ENCODE measurements around the gene DDIAS. TPM values are rescaled to one million over a fixed set of nuclear protein-coding genes. Genes with fewer than 3 reads are reported as not detected.
"Not testable (repeated sequence)": the region's sequence is repeated elsewhere in the genome, so short reads cannot be mapped to it uniquely, and the experiment has no call there.

Gene DDIAS
- polyA plus RNA-seq, 3 donors, result 6.9 to 7.5 (median 7.1) TPM

DNA sequence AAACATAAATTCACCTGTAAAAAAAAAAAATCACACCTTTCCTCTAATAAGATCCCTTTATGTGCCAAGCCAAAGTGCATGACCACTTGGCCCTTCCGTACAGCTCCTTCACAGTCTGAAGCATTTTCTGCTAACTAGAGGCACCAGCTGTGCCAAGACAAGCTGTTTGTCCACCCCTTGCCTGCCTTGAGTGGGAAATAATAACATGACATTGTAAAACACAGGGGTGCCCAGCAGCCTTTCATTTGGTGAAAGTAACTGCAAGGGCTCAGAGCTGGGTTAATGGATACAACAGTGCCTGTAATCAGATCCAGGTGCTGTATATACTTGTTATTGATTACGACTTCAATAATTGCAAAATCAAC is 59.2 kb downstream of the DDIAS start:
- no peak for DNase-seq (ENCODE audit: low read depth in 3 of 3, low spot score in 2 of 3)

DNA sequence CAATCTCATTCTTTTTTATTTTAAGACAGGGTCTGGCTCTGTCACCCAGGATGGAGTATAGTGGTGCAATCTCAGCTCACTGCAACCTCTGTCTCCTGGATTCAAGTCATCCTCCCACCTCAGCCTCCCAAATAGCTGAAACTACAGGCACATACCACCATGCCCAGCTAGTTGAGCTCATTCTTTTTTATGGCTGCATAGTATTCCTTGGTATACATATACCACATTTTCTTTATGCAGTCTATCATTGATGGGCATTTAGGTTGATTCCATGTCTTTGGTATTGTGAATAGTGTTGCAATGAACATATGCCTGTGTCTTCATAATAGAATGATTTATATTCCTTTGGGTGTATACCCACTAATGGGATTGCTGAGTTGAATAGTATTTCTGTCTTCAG is 60.5 kb downstream of the DDIAS start:
- DNase-seq (ENCODE audit: low read depth in 3 of 3, low spot score in 2 of 3), result not testable (repeated sequence)

DNA sequence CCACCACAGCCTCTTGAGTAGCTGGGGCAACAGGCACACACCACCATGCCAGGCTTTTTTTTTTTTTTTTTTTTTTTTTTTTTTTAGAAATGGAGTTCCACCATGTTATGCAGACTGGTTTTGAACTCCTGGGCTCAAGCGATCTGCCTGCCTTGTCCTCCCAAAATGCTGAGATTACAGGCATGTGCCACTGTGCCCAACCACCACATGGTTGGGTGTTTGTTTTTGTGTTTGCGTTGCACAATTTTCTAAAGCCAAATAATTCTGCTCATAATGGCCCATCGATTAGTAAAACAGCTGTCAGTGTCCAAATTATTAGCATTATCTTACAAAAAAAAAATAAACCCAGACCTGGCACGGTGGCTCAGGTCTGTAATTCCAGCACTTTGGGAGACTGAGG is 65.8 kb downstream of the DDIAS start:
- no peak for DNase-seq (ENCODE audit: low read depth in 3 of 3, low spot score in 2 of 3)

GRCh38 chr11:82969811-82970210 is 68.3 kb downstream of the DDIAS start:
- DNase-seq (ENCODE audit: low read depth in 3 of 3, low spot score in 2 of 3), result no peak

GRCh38 chr11:82970507-82971083 is 69.1 kb downstream of the DDIAS start:
- not testable (repeated sequence) for DNase-seq (ENCODE audit: low read depth in 3 of 3, low spot score in 2 of 3)

GRCh38 chr11:82971519-82971946 is 70.0 kb downstream of the DDIAS start:
- DNase-seq (ENCODE audit: low read depth in 3 of 3, low spot score in 2 of 3), result not testable (repeated sequence)

- no peak for DNase-seq (ENCODE audit: low read depth in 3 of 3, low spot score in 2 of 3)
Observed at GRCh38 chr11:82972103-82972502, 70.6 kb downstream of the DDIAS start.

DNA sequence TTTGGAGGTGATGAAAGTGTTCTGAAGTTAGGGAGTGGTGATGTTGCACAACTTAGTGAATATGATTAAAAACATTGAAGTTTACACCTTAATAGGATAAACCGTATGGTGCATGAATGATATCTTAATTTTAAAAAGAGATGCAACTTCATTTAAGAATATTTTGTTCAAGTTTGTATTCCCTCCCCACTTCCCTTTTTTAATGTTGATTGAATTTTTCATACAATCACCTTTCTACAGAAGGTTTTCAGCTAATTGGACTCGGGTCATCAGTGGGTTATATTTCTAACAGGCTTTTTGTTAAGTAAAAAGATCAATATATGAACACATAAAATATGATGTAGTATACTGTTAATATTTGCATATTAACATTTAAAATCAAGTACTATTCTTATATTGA is 72.6 kb downstream of the DDIAS start:
- no peak for DNase-seq (ENCODE audit: low read depth in 3 of 3, low spot score in 2 of 3)

- no peak for DNase-seq (ENCODE audit: low read depth in 3 of 3, low spot score in 2 of 3)
Observed at GRCh38 chr11:82974851-82975250, 73.3 kb downstream of the DDIAS start.

DNA sequence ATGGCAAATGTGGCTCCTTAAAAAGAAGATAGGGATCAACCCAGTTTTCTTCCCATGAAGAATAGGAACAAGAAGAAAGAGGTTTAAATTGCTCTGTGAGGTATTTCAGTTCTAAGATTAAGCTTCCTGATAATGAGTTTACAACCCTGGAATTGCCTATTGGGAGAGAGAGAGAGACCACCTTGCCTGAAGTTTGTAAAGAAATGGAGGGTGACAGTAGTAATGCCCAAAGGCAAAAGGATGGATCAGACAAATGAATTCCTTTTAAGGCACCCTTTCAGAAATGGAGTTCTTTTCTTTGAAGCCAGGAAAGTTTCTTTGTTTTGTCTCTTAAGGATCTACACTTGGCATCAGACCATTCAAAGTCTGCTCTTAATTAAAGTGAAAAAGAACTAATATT is 74.3 kb downstream of the DDIAS start:
- no peak for DNase-seq (ENCODE audit: low read depth in 3 of 3, low spot score in 2 of 3)

DNA sequence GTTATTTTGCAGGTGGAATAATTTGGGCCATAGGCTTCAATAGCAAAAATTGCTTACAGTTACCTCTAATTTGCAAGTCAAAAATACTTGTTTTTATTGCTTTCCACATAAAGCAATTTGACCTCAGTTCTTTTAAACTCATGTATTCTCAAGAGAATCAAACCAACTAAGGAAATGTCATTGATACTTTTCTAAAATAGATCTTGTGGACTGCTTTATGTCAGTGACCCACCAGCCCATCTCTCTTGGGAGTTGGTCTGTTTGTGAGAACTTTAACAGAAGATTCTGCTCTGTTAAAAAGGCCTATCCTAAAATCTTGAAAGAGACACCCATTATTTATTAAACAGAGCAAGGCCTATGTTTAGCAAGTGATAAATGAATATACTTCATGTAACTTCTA is 75.2 kb downstream of the DDIAS start:
- DNase-seq (ENCODE audit: low read depth in 3 of 3, low spot score in 2 of 3), result no peak

DNA sequence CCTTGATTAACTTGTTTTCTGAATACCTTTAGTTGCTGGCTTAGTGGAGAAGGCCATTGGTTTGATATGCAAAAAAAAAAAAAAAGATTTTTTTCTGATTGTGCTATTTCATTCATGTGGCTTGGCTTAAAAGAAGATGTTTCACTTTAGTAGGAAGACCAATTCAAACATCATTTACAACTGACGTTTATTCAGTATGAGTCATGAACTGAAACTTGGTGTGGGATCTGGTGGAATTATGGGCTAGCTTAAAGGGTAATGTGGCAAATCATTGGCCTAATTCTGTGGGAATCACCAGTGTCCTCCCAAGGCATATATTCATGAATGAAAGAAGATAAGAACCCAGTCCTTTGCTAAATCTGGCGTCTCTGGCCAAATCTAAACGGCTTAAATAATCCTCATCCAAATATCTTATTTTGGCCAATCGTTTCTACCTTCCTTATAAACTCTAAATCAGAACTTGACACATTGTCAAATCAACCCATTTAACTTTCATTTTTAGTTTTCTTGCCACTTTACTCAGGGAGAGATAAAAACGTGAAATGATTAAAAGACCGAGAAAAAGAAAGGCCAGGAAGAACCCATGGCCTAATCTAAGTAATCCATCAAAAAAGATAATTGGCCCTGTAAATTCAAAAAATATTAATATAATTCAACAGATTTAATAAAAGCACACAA is 77.0 kb downstream of the DDIAS start:
- no peak for DNase-seq (ENCODE audit: low read depth in 3 of 3, low spot score in 2 of 3)

DNA sequence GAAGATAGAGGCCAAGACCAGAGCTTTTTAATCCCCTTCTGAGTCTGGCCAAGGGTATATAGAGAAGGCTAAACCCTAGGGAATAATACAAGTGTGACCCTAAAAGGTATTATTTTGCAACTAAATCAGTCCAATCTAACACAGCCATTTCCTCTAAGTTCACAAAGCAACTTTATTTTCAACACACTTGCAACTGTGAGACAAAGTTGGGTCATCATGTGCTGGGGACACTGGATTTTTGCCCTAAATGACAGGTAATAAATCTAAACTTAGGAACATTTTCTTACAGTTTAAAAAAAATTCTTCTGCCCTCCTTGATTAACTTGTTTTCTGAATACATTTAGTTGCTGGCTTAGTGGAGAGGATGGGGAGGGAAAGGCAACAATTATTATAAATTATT is 78.3 kb downstream of the DDIAS start:
- no peak for DNase-seq (ENCODE audit: low read depth in 3 of 3, low spot score in 2 of 3)

DNA sequence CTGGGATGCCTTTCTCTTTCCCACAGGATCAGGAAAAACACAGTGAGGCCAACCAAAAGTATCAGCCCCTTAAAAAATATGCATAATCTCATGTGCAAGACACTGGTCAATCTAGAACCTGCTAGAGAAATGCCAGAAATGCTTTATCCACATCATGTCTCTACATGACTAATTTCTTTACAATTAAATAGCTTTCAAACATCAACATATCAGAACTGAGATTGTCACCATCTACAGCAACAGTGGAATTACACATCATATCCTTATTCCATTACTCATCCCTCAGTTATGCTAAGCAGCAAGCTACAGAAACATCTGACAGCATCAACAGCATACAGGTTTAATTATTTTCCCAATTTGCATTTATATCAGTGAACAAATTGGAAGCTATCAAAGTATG is 78.8 kb downstream of the DDIAS start:
- no peak for DNase-seq (ENCODE audit: low read depth in 3 of 3, low spot score in 2 of 3)

DNA sequence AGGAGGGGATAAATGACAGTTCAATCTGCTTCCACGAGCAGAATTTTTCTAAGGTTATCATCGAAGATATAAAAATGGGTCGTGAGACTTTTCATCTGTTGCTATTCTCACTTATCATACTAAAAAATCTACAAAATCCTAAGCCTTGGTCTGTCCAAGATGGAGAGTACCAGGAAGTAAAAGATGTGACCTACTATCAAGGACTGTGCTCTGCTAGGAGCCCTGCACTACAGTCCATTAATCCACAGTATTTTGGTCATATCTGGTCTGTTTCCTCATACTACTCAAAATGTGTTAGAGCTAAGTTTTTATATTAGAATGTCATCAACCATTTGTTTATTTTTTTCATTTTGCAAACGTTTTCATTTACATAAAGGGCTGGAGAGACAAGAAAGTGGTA is 79.4 kb downstream of the DDIAS start:
- no peak for DNase-seq (ENCODE audit: low read depth in 3 of 3, low spot score in 2 of 3)

- DNase-seq (ENCODE audit: low read depth in 3 of 3, low spot score in 2 of 3), result no peak
Observed at GRCh38 chr11:82981852-82982251, 80.3 kb downstream of the DDIAS start.

Other genes starting within 250 kb of the DDIAS start
- 1 to 10 TPM; 2.3 to 2.8 (median 2.4) TPM for gene FAM181B, start 167.9 kb upstream of the DDIAS start, polyA plus RNA-seq (ENCODE audit: insufficient read length in 3 of 3)
- gene PRCP, start 1.3 kb upstream of the DDIAS start, polyA plus RNA-seq (ENCODE audit: insufficient read length in 3 of 3), result 100 to 1,000 TPM; 301 to 310 (median 307) TPM
- 1 to 10 TPM; 8.3 to 8.6 (median 8.4) TPM for gene RAB30, start 170.2 kb downstream of the DDIAS start, polyA plus RNA-seq (ENCODE audit: insufficient read length in 3 of 3)

Data from right renal cortex interstitium (tissue), 3 donors.